ENCODE data around the gene TEF. TPM values are rescaled to one million over a fixed set of nuclear protein-coding genes. Genes with fewer than 3 reads are reported as not detected.

The TEF gene
- total RNA-seq, 4 donors from 2014 or later: 26.1 to 50.7 (median 37.0) TPM

DNA sequence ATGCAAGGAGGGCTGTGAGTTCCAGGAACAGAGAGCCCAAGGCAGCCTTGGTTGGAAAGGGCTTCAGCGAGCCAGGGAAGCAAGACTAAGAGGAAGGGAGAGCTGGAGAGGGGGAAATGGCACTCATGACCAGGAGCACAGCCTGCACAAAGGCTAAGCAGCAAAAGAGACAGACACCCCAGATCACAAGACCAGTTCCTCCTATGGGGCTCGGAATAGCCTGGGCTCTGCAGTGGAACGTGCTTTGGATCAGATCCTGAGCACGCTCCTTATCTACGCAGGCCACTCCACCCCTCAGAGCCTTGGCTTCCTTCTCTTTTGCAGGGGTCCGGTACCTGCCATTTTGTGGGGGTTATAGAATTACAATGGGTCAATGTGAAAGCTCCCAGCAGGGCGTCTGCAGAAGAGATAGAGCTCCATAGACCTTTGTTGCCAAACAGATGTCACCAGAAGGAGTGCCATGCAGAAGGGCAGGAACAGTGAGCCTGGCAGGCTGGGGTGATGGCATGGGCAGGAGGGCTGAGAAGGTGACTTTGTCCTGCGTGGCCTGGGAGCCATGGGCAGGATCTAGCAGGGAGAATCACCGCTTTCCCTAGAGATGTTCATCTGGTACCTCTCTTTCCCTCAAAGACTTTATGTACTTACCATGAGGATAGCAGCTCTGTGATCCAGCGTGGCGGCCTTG lies 46.6 kb upstream of the TEF start:
- no peak overlapping the region for H3K4me3 ChIP-seq
- 87 to 100% methylated on average over 2 to 5 of the region's 11 CpGs for WGBS, 2 donors (ENCODE audit: low coverage in 1 of 2)
- no peak for ATAC-seq
- no peak for TF ChIP-seq POLR2AphosphoS5 (IDR thresholded peaks at IDR 0.05)
- TF ChIP-seq EP300 (IDR thresholded peaks at IDR 0.05): no peak
- TF ChIP-seq POLR2A (IDR thresholded peaks at IDR 0.05): no peak
- TF ChIP-seq, protein P1, sequence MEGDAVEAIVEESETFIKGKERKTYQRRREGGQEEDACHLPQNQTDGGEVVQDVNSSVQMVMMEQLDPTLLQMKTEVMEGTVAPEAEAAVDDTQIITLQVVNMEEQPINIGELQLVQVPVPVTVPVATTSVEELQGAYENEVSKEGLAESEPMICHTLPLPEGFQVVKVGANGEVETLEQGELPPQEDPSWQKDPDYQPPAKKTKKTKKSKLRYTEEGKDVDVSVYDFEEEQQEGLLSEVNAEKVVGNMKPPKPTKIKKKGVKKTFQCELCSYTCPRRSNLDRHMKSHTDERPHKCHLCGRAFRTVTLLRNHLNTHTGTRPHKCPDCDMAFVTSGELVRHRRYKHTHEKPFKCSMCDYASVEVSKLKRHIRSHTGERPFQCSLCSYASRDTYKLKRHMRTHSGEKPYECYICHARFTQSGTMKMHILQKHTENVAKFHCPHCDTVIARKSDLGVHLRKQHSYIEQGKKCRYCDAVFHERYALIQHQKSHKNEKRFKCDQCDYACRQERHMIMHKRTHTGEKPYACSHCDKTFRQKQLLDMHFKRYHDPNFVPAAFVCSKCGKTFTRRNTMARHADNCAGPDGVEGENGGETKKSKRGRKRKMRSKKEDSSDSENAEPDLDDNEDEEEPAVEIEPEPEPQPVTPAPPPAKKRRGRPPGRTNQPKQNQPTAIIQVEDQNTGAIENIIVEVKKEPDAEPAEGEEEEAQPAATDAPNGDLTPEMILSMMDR (IDR thresholded peaks at IDR 0.05): no peak
- no peaks in the 10 kb centered on the region for H3K9me3 ChIP-seq
- no peaks in the 10 kb centered on the region for H3K27me3 ChIP-seq
- no peak overlapping the region for H3K27ac ChIP-seq
- no peaks in the 10 kb centered on the region for H3K4me1 ChIP-seq
- H3K36me3 ChIP-seq: peaks cover 0 to 100% of the 10 kb centered on the region in 2 donors

DNA sequence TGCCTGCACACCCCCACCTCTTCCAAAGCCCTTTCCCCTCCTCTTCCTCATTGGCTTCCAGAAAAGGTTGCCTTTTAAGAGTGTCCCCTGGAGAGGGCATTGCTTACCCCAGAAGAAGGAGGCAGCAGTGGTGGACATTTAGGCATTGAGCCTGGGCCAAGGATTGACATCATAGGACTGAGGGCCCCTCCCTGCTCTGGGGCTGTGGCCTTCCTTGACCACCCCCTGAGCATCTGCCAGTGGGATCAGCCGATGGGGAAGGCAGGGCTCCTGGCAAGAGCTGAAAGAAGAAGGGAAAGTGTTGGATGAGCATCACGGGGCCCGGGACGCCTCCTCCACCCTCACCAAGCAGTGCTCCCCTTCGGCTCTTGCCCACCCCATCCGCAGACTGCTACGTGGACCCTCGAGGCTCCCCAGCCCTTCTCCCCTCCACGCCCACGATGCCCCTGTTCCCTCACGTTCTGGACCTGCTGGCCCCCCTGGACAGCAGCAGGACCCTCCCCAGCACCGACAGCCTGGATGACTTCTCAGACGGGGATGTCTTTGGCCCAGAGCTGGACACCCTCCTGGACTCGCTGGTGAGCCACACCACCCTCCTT lies 43.0 kb upstream of the TEF start:
- H3K9me3 ChIP-seq: no peaks in the 10 kb centered on the region
- ATAC-seq: no peak
- H3K27ac ChIP-seq: peak overlapping the region in 1 of 4 donors; percentile 32
- H3K27me3 ChIP-seq: no peaks in the 10 kb centered on the region
- H3K4me3 ChIP-seq: no peak overlapping the region
- WGBS, 2 donors (ENCODE audit: low coverage in 1 of 2): 100% methylated on average over 2 of the region's 14 CpGs; no CpG with 5 or more reads in 1 of the 2 donors
- no peak for TF ChIP-seq POLR2A (IDR thresholded peaks at IDR 0.05)
- TF ChIP-seq, protein P1 (IDR thresholded peaks at IDR 0.05): no peak
- TF ChIP-seq EP300 (IDR thresholded peaks at IDR 0.05): no peak
- no peak for TF ChIP-seq POLR2AphosphoS5 (IDR thresholded peaks at IDR 0.05)
- no peaks in the 10 kb centered on the region for H3K4me1 ChIP-seq
- H3K36me3 ChIP-seq: peaks cover 0 to 100% of the 10 kb centered on the region in 2 donors

DNA sequence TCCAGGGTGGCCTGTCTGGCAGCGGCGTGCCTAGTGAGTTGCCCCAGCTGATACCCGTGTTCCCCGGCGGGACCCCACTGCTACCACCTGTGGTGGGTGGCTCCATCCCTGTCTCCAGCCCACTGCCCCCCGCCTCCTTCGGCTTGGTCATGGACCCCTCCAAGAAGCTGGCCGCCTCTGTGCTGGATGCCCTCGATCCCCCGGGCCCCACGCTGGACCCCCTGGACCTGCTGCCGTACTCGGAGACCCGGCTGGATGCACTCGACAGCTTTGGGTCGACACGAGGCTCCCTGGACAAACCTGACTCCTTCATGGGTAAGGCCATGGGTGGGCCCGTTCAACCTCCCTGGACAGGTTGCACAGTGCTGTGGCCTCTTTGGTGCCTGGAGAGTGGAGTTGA lies 41.9 kb upstream of the TEF start:
- no peak overlapping the region for H3K4me3 ChIP-seq
- no peaks in the 10 kb centered on the region for H3K4me1 ChIP-seq
- H3K27me3 ChIP-seq: no peaks in the 10 kb centered on the region
- WGBS, 2 donors (ENCODE audit: low coverage in 1 of 2): 91% methylated on average over 3 of the region's 18 CpGs; no CpG with 5 or more reads in 1 of the 2 donors
- H3K36me3 ChIP-seq: peaks cover 0 to 100% of the 10 kb centered on the region in 2 donors
- H3K27ac ChIP-seq: no peak overlapping the region
- no peak for TF ChIP-seq POLR2A (IDR thresholded peaks at IDR 0.05)
- no peak for TF ChIP-seq POLR2AphosphoS5 (IDR thresholded peaks at IDR 0.05)
- no peak for TF ChIP-seq EP300 (IDR thresholded peaks at IDR 0.05)
- no peak for ATAC-seq
- H3K9me3 ChIP-seq: no peaks in the 10 kb centered on the region

DNA sequence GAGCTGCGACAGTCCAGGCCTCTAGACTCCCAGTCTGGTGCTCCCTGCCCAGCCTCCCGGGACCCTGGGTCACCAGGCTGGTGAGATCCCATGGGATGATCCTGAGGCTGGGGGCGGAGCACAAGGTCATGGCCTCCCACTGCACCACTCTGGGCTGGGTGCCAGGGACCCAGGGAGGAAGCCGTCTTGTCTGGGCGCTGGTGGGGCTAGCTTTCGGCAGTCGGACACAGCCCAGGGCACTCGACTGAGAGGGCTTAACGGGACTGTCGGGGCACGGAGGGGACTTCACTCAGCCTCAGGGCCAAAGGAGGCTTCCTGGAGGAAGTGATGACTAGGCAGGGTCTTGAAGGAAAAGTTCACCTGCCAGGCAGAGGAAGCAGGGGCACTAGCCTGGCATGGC lies 41.4 kb upstream of the TEF start:
- no peak for ATAC-seq
- WGBS, 2 donors (ENCODE audit: low coverage in 1 of 2): no CpG with 5 or more reads among the region's 11 CpGs
- no peak for TF ChIP-seq POLR2A (IDR thresholded peaks at IDR 0.05)

DNA sequence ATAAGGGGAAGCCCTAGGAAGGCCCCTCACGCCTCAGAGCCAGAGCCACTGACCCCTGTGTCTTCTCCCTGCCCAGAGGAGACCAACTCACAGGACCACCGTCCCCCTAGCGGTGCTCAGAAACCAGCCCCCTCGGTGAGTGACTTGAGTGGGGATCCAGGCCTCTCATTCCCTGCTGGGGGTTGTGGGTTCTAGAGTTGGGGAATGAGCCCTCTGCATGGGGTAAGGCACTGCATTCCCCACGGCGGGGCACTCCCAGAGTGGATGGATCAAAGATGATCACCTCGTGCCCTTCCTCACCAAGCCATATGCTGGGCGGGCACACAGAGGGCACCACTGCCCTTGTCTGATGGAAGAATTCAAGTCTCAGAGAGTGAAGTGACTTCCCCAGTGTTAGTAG lies 40.7 kb upstream of the TEF start:
- H3K27me3 ChIP-seq: no peaks in the 10 kb centered on the region
- H3K27ac ChIP-seq: no peak overlapping the region
- no peak for ATAC-seq
- WGBS, 2 donors (ENCODE audit: low coverage in 1 of 2): no CpG with 5 or more reads among the region's 8 CpGs
- H3K4me1 ChIP-seq: no peaks in the 10 kb centered on the region
- no peaks in the 10 kb centered on the region for H3K9me3 ChIP-seq
- TF ChIP-seq POLR2A (IDR thresholded peaks at IDR 0.05) (no peak), EP300 (IDR thresholded peaks at IDR 0.05) (no peak), POLR2AphosphoS5 (IDR thresholded peaks at IDR 0.05) (no peak)
- TF ChIP-seq, protein P1 (IDR thresholded peaks at IDR 0.05): no peak
- no peak overlapping the region for H3K4me3 ChIP-seq
- peaks cover 0 to 100% of the 10 kb centered on the region in 2 donors for H3K36me3 ChIP-seq

More for the DNA sequence above, 41.4 kb upstream of the TEF start:
- Histone ChIP-seq H3K27ac (no peak overlapping the region), H3K27me3 (no peaks in the 10 kb centered on the region), H3K36me3 (peaks cover 0 to 100% of the 10 kb centered on the region in 2 donors), H3K9me3 (no peaks in the 10 kb centered on the region), H3K4me3 (no peak overlapping the region), H3K4me1 (no peaks in the 10 kb centered on the region)

DNA sequence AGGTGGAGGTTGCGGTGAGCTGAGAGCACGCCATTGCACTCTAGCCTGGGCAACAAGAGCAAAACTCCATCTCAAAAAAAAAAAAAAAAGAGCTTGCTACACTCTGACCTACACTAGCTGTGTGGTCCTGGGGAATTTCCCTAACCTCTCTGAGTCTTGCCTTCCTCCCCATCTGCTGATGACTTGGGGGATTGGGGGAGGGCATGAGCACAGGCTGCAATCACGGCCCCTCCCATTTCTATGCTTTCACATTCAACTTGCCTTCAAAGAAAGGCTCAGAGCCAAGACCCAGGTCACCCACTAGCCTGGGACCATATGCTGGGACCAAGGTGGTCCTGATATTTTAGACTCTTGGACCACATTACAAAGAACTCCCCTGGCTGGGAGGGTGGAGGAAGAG lies 39.8 kb upstream of the TEF start:
- WGBS, 2 donors (ENCODE audit: low coverage in 1 of 2): 80 to 100% methylated on average over 1 to 2 of the region's 3 CpGs
- TF ChIP-seq EP300 (IDR thresholded peaks at IDR 0.05) (no peak), POLR2A (IDR thresholded peaks at IDR 0.05) (no peak)
- TF ChIP-seq, protein P1 (IDR thresholded peaks at IDR 0.05): no peak
- Histone ChIP-seq H3K9me3 (no peaks in the 10 kb centered on the region), H3K36me3 (peaks cover 0 to 100% of the 10 kb centered on the region in 2 donors), H3K27ac (no peak overlapping the region), H3K4me1 (no peaks in the 10 kb centered on the region), H3K27me3 (no peaks in the 10 kb centered on the region), H3K4me3 (no peak overlapping the region)
- ATAC-seq: no peak
